GM10847 (cell line): ENCODE data around the gene NCBP2L.

ENCODE experiments used
- POLR2A ChIP-seq: IDR thresholded peaks from 2 replicates; pipeline ENCODE4 v1.6.1; 2011; ENCODE audit not compliant: insufficient read length; ENCODE audit errors: extremely low read depth

The NCBP2L gene

DNA sequence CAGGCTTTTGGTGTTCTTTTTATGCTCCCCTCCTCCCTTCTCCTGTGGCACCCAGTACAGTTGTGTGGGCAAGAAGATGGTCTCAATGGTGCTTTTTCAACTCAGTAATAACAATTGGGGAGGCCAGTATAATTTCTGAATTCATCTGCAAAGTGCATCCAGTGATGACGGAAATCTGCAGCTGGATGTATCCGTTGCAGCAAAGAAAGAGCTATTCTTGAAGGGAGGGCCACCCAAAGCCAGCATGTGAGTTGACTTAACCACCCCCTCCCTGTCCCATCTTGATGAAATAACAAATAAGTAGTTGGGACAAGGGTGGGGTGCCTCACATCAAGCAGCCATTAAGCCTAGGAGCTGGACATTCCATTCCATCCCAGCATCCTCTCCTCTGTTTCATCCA is 32.7 kb upstream of the NCBP2L start:
- no peak for TF ChIP-seq POLR2A

DNA sequence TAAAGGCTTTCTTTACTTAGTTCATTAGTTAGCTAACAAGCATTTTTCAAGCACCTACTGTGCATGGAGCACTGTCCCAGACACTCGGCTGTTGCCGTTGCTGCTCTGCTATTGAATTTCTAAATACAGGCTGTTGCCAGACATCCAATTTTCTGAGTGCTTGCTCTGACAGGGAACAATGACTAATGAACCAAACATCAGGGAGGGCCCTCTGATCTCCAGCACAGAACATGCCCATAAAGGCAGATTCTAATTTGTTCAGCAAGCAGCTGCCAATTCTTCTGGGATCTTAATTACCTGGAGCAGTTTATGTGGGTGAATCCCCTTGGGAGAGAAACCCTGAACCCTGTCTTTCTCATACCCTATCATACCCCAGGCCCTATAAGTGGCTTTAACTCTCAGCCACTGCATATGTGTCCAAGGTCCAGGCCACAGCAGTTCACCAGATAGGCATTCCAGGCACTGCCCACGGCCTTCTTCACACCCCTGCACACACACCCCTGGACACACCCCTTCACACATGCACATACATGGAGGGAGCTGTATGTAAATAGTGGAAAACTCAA is 29.9 kb upstream of the NCBP2L start:
- TF ChIP-seq POLR2A: no peak

DNA sequence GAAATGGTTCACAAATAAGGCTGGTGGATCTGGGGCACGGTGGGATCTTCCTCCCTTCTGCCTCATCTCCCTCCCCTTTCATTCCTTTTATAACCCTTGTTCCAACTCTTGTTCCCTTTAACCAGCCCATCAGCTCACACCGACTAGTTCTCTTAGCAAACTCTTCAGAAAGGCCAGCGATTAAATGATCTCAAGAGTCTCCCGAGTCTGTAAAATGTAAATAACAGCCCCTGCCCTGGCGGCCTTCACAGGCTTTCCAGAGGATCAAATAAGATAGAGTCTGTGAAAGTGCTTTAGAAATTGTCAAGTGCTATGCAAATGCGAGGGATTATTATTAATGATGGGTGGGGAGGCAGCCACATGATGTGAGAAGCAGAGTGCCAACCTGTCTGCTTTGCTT is 29.0 kb upstream of the NCBP2L start:
- no peak for TF ChIP-seq POLR2A

DNA sequence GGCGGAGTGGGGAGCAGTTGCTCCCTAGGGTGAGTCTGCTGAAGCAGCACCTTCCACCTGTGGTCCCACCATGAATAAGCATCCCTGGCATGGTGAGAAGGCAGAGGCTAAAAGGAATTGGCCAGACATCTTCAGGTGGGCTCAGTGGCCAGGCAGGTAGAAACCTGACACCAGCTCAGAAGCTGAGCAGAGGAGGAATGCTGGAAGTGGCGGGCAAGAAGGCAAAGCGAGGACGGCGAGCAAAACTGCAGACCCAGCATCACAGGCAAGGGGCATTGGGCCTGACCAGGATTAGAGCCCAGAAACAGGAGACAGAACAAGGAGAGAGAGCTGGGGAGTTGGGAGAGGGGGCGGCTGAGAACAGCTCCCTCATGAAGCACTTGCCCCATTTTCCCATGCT is 27.3 kb upstream of the NCBP2L start:
- TF ChIP-seq POLR2A: no peak

DNA sequence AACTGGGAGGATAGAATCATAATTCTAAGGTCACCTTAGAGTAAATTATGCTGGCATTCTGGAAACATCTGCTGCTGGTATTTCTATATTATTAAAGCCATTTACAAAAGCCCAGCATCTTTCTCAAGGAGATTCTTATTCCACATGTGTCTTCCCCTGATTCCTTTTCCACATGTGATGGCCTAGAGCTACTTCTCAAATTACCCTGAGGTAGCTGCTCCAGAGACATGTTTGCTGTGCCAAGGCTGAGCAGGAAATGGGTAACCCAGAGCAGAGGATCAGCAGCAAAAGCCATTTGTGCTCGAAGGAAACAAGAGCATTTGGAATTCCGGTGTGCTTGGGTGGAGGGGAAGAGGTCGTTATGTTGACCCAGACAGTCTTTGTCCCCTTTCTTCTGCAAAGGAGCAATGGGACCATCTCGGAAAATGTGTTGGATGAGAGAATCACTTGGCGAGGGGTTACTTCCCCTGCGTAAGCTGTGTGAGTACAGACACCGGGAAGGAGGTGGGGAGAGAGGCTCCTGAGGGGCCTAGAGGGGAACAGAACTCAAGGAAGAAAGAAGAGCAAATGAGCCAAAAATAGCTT is 26.6 kb upstream of the NCBP2L start:
- TF ChIP-seq POLR2A: no peak

DNA sequence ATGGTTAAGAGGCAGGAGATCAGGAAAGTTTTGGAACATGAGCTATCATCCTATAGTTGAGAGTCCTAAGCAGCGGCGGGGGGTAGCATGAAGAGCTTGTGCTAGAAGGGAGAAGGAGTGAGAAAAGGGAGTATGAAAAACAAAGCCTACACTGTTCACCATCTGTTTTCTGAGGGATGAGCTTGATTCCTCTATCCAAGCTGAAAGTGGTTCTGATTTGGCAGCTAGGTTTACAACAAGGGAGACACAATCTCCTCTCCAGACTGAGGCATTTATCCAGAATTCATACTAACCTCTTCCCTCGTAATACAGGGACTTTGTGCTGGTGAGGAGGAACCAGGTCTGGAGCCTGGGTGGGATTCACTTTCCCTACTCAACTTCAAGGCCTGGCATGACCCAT is 25.5 kb upstream of the NCBP2L start:
- TF ChIP-seq POLR2A: no peak

DNA sequence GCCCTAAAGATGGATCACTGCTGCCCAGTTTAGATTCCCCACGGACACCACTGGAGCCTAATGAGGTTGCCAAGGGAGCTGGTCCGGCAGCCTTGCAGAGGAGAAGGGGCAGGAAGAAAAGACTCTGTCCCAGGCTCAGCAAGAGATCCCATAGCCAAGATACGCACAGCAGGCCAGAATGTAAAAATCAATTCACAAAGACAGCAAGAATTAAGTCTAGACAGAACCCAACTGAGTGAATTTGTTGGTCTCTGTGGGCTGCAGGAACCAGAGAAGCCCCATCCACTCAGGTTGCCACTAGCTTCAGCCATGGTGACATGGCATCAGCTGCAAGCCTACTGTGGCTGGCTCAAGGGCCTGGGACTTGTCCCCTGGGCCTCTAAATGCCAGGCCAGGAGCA is 24.8 kb upstream of the NCBP2L start:
- TF ChIP-seq POLR2A: no peak

DNA sequence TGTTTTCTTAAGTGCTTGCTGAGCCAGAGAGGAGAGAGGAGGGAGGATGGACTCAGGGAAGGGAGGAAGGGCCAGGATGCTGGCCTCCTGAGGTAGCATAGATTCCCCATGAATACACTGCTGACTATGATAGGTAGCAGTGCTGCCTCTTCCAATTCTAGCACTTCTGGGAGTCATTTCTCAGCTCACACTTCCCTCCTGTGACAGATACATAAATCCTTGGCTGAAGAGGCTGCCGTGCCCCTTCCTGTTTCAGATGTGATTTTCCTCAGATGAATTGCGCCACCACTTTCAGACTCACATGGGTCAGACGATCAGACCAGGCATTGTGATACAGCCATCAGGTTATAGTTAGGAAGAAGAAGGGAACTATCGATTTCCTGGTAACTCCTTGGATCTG is 24.3 kb upstream of the NCBP2L start:
- no peak for TF ChIP-seq POLR2A

DNA sequence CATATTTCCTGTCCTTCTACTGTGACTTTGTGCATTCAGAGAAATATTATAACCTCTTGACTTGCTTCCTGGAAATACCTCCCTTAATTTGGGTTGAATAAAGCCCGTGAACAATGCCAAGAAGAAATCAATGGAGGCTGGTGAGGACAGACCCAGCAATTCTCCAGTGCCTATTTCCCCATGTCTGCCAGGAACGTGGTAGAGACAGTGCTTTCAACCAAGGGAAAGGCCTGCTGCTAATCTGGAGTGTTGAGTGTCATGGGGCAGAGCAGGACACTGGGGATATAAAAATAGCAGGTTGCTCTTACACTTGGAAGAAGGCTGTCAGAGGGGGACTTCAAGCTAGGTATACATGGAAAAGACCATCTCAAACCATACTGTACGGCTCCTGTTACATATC is 21.8 kb upstream of the NCBP2L start:
- no peak for TF ChIP-seq POLR2A

DNA sequence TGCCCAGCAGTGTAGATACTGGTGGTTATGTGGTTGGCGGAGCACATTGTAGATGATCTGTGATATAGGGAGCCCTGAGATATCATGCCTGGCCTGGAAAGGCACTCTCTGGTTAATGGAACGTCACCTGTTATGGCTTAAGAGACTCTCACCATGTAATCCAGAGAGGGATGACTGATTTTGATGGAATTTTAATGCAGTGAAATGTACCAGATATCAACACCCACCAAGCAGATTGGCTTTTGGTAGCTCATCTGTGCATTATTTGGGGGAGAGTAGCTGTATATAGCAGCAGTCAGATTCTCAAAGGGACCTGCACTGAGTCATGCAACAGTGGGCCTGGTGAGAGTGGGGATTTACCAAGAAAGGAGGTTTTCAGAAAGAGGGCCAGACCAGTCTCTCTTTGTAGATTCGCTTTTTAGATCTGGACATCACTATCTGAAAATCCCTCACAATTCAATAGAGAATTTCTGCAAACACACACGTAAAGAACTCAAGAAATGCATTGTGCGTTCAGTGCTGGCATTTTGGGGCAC is 19.2 kb upstream of the NCBP2L start:
- TF ChIP-seq POLR2A: no peak

DNA sequence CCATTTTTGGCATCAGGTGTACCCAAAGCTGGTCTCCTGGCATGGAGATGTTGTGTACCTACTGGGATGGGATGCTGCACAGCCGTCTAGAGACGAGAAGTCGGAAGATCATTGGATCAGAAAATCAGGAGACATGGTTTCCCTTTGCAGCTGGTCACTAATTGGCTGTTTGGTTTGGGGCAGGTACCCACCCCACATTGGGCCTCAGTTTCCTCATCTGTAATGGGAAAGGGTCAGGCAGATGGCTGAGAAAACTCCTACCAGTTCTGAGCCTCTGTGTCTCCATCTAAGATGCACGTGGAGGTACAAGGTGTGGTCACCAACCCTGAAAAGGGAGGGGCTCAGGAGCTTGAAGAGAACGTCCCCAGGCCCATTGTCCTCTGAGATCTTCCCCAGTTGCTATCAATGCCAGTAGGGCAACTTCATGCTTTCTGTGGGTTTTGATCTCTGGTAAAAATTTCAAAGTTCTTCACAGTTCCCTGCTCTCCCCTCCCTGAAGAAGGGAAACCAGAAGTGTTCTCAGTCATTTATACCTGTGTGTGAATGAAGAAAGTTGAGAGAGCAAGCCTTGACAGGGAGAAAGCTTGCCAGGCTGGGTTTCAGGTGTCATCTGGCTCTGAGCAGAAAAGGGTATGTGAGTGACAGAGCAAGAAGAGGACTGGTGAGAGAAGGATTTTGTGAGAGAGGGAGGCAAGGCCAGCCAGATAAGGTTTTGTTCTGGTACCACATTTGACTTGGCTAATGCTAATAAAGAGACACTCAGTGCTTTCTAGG is 17.0 kb upstream of the NCBP2L start:
- no peak for TF ChIP-seq POLR2A

DNA sequence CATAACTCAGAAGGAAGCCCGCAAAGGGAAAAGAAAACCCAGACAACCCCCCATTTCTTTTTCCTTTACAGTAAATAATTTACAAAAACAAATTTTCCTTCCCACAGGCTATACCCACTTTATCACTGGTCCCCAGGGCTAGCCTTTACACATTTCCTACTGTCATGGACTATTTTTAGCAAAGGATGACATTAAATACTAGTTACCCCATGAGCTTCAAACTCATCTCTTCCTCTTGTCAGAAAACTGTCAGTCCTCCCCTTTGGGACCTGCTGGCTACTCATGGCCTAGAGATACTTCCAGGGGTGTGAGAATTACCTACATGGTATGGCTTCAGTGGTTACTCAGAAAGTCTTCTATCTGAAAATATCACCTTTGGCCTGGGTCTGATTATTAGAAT is 13.9 kb upstream of the NCBP2L start:
- TF ChIP-seq POLR2A: no peak

DNA sequence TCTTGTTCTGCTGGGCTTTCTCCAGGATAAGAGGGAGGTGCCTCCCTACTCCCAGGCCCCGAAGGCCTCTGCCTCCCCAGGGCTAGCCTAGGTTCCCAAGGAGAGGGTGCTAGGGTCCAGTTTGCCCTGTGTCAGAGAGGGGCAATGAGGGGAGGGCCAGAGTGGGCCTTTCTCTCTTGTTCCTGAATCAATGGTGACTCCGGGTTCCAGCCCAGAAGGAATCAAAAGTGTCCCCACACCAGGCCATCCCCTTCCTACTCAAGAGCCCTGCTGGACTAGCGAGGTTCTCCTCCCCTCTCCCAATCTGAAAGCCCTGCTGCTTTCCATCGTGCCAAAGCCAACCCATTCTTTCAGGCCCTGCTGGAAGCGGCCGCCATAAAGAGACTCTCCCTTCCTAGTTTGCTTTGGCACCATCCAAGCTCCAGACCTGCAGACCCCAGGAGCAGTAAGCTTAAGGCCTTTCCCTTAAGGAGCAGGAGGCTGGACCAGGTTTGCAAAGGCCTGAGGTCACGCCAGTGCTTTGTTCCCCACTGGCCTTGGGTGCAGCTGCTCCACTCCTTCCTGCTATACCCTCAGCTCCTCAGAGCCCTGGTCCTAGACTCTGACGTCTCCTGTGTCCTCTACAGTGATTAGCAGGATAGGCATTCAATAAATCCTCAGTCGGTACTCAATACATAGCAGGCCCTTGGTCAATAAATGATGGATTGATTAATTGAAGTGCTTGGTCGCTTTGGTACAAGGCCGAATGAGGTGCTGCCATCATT is 12.5 kb upstream of the NCBP2L start:
- no peak for TF ChIP-seq POLR2A

DNA sequence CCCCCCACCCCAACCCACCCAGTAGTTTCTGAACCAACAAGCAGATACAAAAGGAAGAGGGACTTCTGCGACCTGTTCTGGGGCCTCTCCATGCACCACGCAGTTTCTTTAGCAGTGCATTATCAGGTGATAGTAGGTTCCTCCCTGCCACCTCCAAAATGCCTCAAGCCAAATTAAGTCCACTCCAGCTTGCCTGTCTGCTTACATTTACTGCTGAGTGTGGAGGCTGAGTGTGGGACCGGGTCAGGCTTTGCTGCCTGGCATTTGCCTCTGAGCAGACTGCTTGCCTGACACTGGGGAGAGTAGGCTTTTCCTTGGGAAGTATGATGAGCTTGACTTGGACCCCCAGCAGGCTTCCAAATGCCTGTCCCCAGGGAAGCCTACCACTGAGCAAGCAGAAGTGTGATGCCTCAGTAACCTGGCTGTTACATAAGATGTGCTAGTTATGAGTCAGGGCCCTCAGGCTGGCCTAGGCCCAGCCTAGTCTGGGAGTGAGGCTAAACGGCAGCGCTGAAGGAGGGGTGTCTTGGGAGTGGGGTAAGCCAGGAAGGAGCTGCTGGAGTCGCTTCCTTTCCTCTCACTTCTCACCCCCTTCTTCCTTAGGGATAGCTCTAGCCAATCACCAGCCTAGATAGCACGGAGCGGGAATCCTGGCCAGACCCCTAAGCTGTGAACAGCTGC is 10.9 kb upstream of the NCBP2L start:
- TF ChIP-seq POLR2A: no peak

DNA sequence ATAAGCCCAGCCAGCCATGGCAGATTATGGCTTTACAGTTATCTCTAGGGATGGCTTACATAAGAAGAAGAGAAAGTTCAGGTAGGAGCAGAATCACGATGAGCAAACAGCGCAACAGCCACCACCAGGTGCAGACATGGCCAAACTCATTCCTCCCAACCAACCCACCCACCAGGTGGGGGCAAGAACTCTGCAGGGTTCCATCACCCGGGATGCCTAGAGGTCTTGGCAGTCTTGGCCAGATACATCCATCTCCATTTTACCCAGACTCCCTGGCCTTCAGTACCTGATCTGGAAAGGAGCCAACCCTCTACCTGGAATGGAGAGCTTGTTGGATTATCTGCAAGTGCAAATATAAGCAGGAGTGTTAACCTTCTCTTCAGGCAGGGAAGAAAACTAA is 9.5 kb upstream of the NCBP2L start:
- no peak for TF ChIP-seq POLR2A
